ENCODE measurements around the gene ELOVL6. TPM values are rescaled to one million over a fixed set of nuclear protein-coding genes. Genes with fewer than 3 reads are reported as not detected.
A peak's percentile ranks its signal among the peaks of the same experiment; 100 is the strongest.

ELOVL6 gene
- total RNA-seq, 2 donors from 2014 or later: 43.5 to 44.8 TPM

DNA sequence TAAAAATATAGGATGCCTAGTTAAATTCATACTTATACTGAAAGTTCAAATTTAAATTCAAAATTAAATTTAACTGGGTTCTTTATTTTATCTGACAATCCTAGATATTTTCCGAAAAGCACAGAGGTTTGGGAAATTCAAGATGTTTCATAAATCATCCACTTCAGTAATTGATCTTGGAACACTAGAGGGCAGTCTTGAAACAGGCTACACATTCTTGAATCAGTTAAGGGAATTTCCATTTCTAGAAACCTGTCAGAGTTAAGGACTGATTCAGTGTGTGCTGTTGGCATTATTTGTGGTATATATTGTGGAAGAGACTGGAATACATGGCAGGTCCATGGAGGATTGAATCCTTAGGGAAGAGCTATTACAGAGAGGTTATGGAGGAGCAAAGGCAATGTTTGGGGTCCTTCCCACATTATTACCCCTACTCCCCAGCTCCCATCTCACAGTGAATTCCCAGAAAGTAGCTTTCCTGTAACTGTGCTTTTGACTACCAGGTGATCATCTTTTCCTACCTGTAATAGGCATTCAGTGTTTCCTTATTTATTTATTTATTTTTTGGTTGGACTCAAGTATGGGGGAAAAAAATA lies 192.9 kb downstream of the ELOVL6 start:
- no peak overlapping the region for H3K27ac ChIP-seq (ENCODE audit: low read depth, low read length)
- H3K4me3 ChIP-seq (ENCODE audit: low read length): no peak overlapping the region
- H3K4me1 ChIP-seq (ENCODE audit: control insufficient read depth, insufficient read depth, low read length): no peaks in the 10 kb centered on the region
- H3K36me3 Mint-ChIP-seq (ENCODE audit: low read depth): peaks cover 3% of the 10 kb centered on the region
- no peak overlapping the region for H3K9ac ChIP-seq (ENCODE audit: extremely low read depth, low read length, poor library complexity, severe bottlenecking)
- no peaks in the 10 kb centered on the region for H3K9me3 Mint-ChIP-seq
- peaks cover 7% of the 10 kb centered on the region for H3K36me3 ChIP-seq (ENCODE audit: control insufficient read depth, insufficient read depth, low read length)
- H3K27me3 ChIP-seq (ENCODE audit: control insufficient read depth, insufficient read depth, low read length, poor library complexity, severe bottlenecking): no peaks in the 10 kb centered on the region
- peaks cover 10% of the 10 kb centered on the region for H3K4me1 Mint-ChIP-seq
- no peaks in the 10 kb centered on the region for H3K27me3 Mint-ChIP-seq (ENCODE audit: insufficient read depth)
- DNase-seq: no peak
- no peaks in the 10 kb centered on the region for H3K9me3 ChIP-seq (ENCODE audit: control insufficient read depth, low read length)
- TF ChIP-seq, protein P1, sequence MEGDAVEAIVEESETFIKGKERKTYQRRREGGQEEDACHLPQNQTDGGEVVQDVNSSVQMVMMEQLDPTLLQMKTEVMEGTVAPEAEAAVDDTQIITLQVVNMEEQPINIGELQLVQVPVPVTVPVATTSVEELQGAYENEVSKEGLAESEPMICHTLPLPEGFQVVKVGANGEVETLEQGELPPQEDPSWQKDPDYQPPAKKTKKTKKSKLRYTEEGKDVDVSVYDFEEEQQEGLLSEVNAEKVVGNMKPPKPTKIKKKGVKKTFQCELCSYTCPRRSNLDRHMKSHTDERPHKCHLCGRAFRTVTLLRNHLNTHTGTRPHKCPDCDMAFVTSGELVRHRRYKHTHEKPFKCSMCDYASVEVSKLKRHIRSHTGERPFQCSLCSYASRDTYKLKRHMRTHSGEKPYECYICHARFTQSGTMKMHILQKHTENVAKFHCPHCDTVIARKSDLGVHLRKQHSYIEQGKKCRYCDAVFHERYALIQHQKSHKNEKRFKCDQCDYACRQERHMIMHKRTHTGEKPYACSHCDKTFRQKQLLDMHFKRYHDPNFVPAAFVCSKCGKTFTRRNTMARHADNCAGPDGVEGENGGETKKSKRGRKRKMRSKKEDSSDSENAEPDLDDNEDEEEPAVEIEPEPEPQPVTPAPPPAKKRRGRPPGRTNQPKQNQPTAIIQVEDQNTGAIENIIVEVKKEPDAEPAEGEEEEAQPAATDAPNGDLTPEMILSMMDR (conservative IDR thresholded peaks at IDR 0.05): peak; percentile 91
- no peak overlapping the region for H3K27ac Mint-ChIP-seq
- no peak overlapping the region for H3K4me3 Mint-ChIP-seq
- WGBS, 2 experiments (ENCODE audit: insufficient coverage in 1 of 2, insufficient read length in 1 of 2): 0 to 53% methylated on average over 1 of the region's 1 CpG

DNA sequence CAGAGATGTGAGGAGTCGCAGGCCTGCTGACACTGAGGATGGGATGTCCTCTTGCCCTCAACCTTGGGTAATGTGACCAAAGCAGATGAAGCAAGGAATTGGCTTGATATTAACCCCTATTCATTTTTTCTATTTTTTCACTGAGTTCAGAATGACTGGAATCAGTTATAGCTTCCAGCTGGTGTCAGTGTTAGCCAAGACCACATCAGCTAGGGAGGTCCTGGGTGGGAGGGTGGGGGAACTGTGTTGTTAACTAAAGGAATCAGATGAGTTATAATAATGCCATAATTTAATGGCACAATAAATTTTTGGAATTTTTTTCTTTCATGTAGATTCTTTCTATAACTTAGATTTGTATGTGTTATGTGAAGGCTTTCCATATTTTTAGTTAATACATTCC lies 193.9 kb downstream of the ELOVL6 start:
- Mint-ChIP-seq H3K4me3 (no peak overlapping the region), H3K27me3 (ENCODE audit: insufficient read depth) (no peaks in the 10 kb centered on the region), H3K4me1 (peaks cover 10% of the 10 kb centered on the region), H3K36me3 (ENCODE audit: low read depth) (peaks cover 3% of the 10 kb centered on the region), H3K27ac (no peak overlapping the region), H3K9me3 (no peaks in the 10 kb centered on the region)
- no peak overlapping the region for H3K9ac ChIP-seq (ENCODE audit: extremely low read depth, low read length, poor library complexity, severe bottlenecking)
- H3K9me3 ChIP-seq (ENCODE audit: control insufficient read depth, low read length): no peaks in the 10 kb centered on the region
- H3K4me1 ChIP-seq (ENCODE audit: control insufficient read depth, insufficient read depth, low read length): no peaks in the 10 kb centered on the region
- 90 to 97% methylated on average over 1 of the region's 1 CpG for WGBS, 2 experiments (ENCODE audit: insufficient coverage in 1 of 2, insufficient read length in 1 of 2)
- no peak overlapping the region for H3K4me3 ChIP-seq (ENCODE audit: low read length)
- no peaks in the 10 kb centered on the region for H3K27me3 ChIP-seq (ENCODE audit: control insufficient read depth, insufficient read depth, low read length, poor library complexity, severe bottlenecking)
- DNase-seq: no peak
- TF ChIP-seq, protein P1 (conservative IDR thresholded peaks at IDR 0.05): no peak
- peaks cover 11% of the 10 kb centered on the region for H3K36me3 ChIP-seq (ENCODE audit: control insufficient read depth, insufficient read depth, low read length)
- H3K27ac ChIP-seq (ENCODE audit: low read depth, low read length): no peak overlapping the region

DNA sequence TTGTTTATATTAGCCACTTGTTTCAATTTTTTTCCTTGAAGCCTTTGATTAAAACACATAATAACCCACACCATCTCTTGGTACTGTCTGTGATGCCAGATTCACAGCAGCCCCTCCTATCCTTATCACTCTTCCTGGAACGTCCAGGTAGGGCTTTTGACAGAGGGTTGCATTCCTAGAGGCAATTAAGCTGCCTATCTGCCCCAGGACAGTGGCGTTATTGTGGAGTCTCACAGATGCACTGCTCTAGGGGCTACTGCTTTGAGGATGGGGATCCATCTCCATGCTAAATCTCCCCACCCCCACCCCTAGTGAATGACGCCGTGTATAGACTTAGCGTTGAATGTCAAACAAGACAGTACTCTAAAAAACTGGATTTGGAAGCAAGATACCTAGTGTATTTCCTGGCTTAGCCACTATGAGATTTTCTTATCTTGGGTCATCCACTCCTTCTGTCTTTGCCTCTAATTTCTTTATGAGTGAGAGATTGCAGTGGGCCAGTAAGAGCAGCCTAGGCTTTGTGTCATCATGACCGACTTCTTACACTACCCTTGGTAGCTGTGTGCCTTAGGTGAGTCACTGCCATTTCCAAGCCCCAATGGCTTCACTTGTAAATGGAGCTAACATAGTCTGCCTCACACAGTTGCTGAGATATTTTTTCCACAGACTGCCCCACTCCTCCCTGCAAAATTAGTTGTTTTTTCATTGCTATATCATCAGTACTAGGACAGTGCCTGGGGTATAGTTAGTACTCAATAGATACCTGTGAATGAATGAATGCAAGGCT lies 194.8 kb downstream of the ELOVL6 start:
- Histone ChIP-seq H3K4me3 (ENCODE audit: low read length) (no peak overlapping the region), H3K27me3 (ENCODE audit: control insufficient read depth, insufficient read depth, low read length, poor library complexity, severe bottlenecking) (no peaks in the 10 kb centered on the region), H3K9ac (ENCODE audit: extremely low read depth, low read length, poor library complexity, severe bottlenecking) (no peak overlapping the region), H3K27ac (ENCODE audit: low read depth, low read length) (no peak overlapping the region), H3K36me3 (ENCODE audit: control insufficient read depth, insufficient read depth, low read length) (peaks cover 11% of the 10 kb centered on the region), H3K4me1 (ENCODE audit: control insufficient read depth, insufficient read depth, low read length) (no peaks in the 10 kb centered on the region), H3K9me3 (ENCODE audit: control insufficient read depth, low read length) (no peaks in the 10 kb centered on the region)
- H3K4me1 Mint-ChIP-seq: peaks cover 8% of the 10 kb centered on the region
- H3K27ac Mint-ChIP-seq: no peak overlapping the region
- DNase-seq: no peak
- H3K27me3 Mint-ChIP-seq (ENCODE audit: insufficient read depth): no peaks in the 10 kb centered on the region
- peaks cover 3% of the 10 kb centered on the region for H3K36me3 Mint-ChIP-seq (ENCODE audit: low read depth)
- H3K9me3 Mint-ChIP-seq: no peaks in the 10 kb centered on the region
- TF ChIP-seq, protein P1 (conservative IDR thresholded peaks at IDR 0.05): no peak
- 84 to 87% methylated on average over 4 to 6 of the region's 6 CpGs for WGBS, 2 experiments (ENCODE audit: insufficient coverage in 1 of 2, insufficient read length in 1 of 2)
- no peak overlapping the region for H3K4me3 Mint-ChIP-seq
